ENCODE measurements around the gene PXMP2. TPM values are rescaled to one million over a fixed set of nuclear protein-coding genes. Genes with fewer than 3 reads are reported as not detected.

The PXMP2 gene
- total and polyA plus RNA-seq, 2 of the 8 experiments (the other 6 are each of a cell fraction or from before 2014, with no cell fraction given), result 13.8 to 15.1 TPM

- TF ChIP-seq SP2 (IDR thresholded peaks at IDR 0.05; ENCODE audit: low read length) (no peak), CBX5 (IDR thresholded peaks at IDR 0.05; ENCODE audit: low read depth, low read length) (no peak)
- H3K27me3 ChIP-seq (replicated peaks in 1 of 4; ENCODE audit: control insufficient read depth in 3 of 4, extremely low read depth in 1 of 4, insufficient read depth in 3 of 4, low read length in 3 of 4), result no peaks in the 10 kb centered on the region
- peaks cover 6 to 24% of the 10 kb centered on the region in 2 experiments for H4K20me1 ChIP-seq (replicated peaks in 1 of 2; ENCODE audit: control insufficient read depth in 1 of 2, insufficient read depth in 2 of 2, low read length in 2 of 2)
- H2BK5ac ChIP-seq (ENCODE audit: low read depth, low read length), result no peak overlapping the region
- no peak overlapping the region for H4K91ac ChIP-seq (replicated peaks; ENCODE audit: insufficient read length, low read length)
- no peak overlapping the region for H3K56ac ChIP-seq (replicated peaks; ENCODE audit: insufficient read length, low read depth, low read length)
- H3K4me1 ChIP-seq (replicated peaks in 1 of 4; ENCODE audit: control insufficient read depth in 3 of 4, insufficient read depth in 4 of 4, low read length in 3 of 4), result no peaks in the 10 kb centered on the region
- POLR2A ChIA-PET (ENCODE audit: partially characterized antibody), result no interaction called here
- no peak overlapping the region for H3K4me3 ChIP-seq (ENCODE audit: extremely low read depth in 1 of 4, insufficient read depth in 2 of 4, low read depth in 3 of 4, low read length in 4 of 4)
- no peak overlapping the region for H3K4me2 ChIP-seq (ENCODE audit: insufficient read depth in 1 of 2, low read depth in 2 of 2, low read length in 2 of 2)
- DNase-seq (ENCODE audit: low read depth in 1 of 2, low spot score in 2 of 2) (no peak), FAIRE-seq (no peak)
- peaks cover 53 to 89% (median 76%) of the 10 kb centered on the region in 4 experiments for H3K36me3 ChIP-seq (ENCODE audit: control insufficient read depth in 2 of 4, insufficient read depth in 4 of 4, low read length in 3 of 4)
- H2BK15ac ChIP-seq (ENCODE audit: low read length), result no peak overlapping the region
- no peak overlapping the region for H3K23ac ChIP-seq (ENCODE audit: insufficient read length)
- no peak overlapping the region for H3K14ac ChIP-seq (ENCODE audit: insufficient read length)
- H4K8ac ChIP-seq (ENCODE audit: extremely low read depth, insufficient read depth, low read length), result no peak overlapping the region
- no peak overlapping the region for H4K5ac ChIP-seq (ENCODE audit: insufficient read length, low read depth, low read length)
- H3K4ac ChIP-seq (replicated peaks; ENCODE audit: insufficient read length, low read depth, low read length), result no peak overlapping the region
- H3K27ac ChIP-seq (ENCODE audit: low read depth, low read length), result no peak overlapping the region
- H2BK120ac ChIP-seq (replicated peaks; ENCODE audit: low read depth, low read length), result no peak overlapping the region
- H2BK12ac ChIP-seq (ENCODE audit: low read depth, low read length), result no peak overlapping the region
- CTCF ChIA-PET (ENCODE audit: partially characterized antibody), result interaction anchor here (0.7 to 0.9 kb wide), 2 partner anchors 97 to 111 kb away, joined by 3 to 5 read pairs; no protein-coding TSS in a partner anchor
- no peak overlapping the region for H2AFZ ChIP-seq (ENCODE audit: low read length)
- WGBS, 2 experiments (ENCODE audit: extremely low coverage in 1 of 2, insufficient coverage in 1 of 2, insufficient read length in 1 of 2, insufficient replicate concordance in 2 of 2, low coverage in 1 of 2, low lambda C conversion rate in 2 of 2, missing lambda C conversion rate in 1 of 2), result 88% methylated on average over 20 of the region's 30 CpGs; no CpG with 5 or more reads in 1 of the 2 experiments
- no peak overlapping the region for H3K18ac ChIP-seq (ENCODE audit: extremely low read depth, low read length)
- no peaks in the 10 kb centered on the region for H3K79me2 ChIP-seq (ENCODE audit: control insufficient read depth in 1 of 2, insufficient read depth in 2 of 2, low read length in 2 of 2)
- no peak overlapping the region for H3K9ac ChIP-seq (replicated peaks in 1 of 4; ENCODE audit: extremely low read depth in 1 of 4, low read depth in 3 of 4, low read length in 3 of 4)
- H3K9me3 ChIP-seq (ENCODE audit: insufficient read depth in 2 of 2, low read depth in 1 of 2, low read length in 1 of 2), result no peaks in the 10 kb centered on the region
- no peaks in the 10 kb centered on the region for H3K23me2 ChIP-seq (ENCODE audit: low read depth, low read length)
- no peak overlapping the region for H2BK20ac ChIP-seq (ENCODE audit: low read length)
- no peak overlapping the region for H2AK5ac ChIP-seq (ENCODE audit: low read depth, low read length)
- no peaks in the 10 kb centered on the region; the same call in 1 of the 2 replicates for H3K79me1 ChIP-seq (ENCODE audit: low read depth, low read length)
Observed at GRCh38 chr12:132668191-132669088, 18.9 kb upstream of the PXMP2 start.
